AG09319 (cell line): ENCODE results near the gene PRR15.

Experiments used
- DNase-seq: peaks from one replicate; pipeline ENCODE4 v3.0.0-alpha.2; 2010; ENCODE audit warnings: low read depth; ENCODE audit errors: extremely low read depth
- TF ChIP-seq, protein P1 (sequence below): IDR thresholded peaks from 2 replicates; pipeline ENCODE4 v1.5.1; 2011; ENCODE audit warnings: low read depth, mild to moderate bottlenecking, inconsistent platforms, low read length, moderate library complexity

PRR15 gene

DNA sequence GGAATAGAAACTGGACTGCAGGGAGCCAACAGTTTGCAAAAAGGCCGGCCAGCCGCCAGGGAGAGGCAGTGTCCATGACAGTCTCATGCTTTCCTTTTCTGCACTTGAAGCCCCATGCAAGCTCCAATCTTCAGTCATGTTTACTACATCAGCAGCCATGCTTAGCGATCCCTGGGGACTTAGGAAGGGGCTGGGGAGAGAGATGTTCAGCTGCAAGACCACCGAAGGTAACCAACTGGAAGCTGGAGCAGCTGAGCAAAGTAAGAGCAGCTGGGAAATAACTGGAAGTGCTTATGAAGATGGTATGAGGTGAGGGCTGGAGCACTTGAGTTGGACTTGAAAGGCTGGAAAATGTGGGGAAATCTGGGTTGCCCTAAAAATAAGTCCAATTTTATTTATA is 37.0 kb downstream of the PRR15 start:
- DNase-seq: no peak
- TF ChIP-seq, protein P1, sequence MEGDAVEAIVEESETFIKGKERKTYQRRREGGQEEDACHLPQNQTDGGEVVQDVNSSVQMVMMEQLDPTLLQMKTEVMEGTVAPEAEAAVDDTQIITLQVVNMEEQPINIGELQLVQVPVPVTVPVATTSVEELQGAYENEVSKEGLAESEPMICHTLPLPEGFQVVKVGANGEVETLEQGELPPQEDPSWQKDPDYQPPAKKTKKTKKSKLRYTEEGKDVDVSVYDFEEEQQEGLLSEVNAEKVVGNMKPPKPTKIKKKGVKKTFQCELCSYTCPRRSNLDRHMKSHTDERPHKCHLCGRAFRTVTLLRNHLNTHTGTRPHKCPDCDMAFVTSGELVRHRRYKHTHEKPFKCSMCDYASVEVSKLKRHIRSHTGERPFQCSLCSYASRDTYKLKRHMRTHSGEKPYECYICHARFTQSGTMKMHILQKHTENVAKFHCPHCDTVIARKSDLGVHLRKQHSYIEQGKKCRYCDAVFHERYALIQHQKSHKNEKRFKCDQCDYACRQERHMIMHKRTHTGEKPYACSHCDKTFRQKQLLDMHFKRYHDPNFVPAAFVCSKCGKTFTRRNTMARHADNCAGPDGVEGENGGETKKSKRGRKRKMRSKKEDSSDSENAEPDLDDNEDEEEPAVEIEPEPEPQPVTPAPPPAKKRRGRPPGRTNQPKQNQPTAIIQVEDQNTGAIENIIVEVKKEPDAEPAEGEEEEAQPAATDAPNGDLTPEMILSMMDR: no peak

DNA sequence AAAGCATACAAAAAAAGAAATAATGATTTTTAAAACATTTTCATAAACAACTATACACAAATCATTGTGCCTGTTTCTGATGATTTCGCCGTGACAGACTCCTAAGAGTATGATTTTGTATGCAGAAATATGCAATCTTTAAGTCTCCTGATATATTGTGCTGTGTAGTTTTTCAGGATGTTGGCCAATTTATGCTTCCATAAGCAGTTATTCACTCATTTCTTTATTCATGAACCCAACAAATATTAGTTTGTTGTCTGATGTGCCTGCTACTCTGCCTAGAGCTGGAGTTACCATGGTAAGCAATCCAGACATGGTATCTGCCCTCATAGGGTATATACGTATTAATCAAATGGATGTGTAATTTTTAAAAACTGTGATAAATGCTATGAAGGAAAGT is 40.4 kb downstream of the PRR15 start:
- DNase-seq: no peak
- TF ChIP-seq, protein P1: no peak

DNA sequence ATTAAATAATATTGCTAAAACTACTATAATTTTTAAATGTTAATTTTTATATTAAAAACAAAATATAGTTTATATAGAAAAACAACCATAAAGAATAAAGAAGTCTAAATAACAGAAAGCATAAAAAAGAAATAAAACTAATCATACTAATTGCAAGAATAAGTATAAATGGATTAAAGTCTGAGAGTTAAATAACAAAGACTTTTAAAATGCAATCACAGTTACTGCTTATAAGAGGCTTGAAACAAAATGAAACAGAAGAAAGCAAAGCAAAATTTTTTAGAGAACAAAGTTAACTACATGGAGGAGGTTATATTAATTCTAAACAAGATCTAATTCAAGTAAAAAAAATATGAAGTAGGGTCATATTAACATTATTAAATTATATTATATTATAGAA is 41.1 kb downstream of the PRR15 start:
- TF ChIP-seq, protein P1: no peak

DNA sequence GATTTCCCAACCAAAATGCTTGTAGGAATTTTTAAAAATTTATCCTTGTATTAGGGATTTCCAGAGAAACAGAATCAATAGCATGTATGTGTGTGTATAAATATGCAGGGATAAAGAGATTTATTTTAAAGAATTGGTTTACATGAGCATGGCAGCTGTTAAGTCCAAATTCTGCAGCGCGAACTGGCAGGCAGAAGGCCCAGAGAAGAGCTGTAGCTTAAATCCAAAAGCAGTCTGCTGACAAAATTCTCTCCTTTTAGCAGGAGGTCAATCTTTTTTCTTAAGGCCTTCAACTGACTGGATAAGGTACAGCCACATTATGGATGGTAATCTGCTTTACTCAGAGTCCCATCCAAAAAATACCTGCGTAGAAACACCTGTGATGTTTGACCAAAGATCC is 42.0 kb downstream of the PRR15 start:
- TF ChIP-seq, protein P1: no peak
- no peak for DNase-seq

More for the DNA sequence above, 41.1 kb downstream of the PRR15 start:
- no peak for DNase-seq

DNA sequence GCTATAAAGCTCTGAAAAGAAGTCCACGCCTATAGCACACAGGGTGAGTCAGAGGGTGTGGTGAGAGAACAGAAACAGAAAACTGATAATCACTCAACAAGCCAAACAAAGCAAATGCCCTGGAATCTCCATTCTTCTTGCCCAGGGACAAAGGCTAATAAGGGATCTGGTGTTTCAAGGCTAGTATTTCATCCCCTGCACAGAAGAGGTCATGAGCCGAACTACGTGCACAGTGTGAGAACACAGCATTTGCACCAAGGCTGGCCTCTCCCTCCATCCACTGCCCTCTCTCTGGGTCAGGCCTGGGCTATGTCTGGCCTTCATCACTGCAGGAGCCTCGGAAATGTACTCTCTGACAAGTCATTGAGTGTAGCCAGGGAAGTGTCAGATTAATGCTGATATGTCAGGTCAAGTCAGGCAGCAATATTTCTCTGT is 42.7 kb downstream of the PRR15 start:
- TF ChIP-seq, protein P1: no peak
- no peak for DNase-seq

DNA sequence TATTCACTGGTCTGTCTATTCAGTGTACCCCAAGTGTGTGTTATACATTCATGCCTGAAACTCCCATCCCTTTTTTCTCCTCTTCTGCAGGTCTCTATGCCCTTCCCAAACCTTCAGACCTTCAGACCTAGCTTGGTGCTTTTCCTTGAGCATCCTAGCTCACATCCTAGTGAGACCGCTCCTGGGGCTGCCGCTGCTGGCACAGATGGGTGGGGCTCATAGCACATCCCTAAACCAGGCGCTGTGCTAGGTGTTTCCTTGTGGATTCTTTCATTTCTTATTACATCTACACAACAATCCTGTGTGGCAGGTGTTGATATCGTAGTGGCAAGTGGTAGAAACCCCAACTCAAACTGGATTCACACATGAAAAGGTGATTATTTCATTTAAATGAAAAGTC is 43.2 kb downstream of the PRR15 start:
- TF ChIP-seq, protein P1: no peak
- no peak for DNase-seq

GRCh38 chr7:29607259-29607658 is 43.6 kb downstream of the PRR15 start:
- TF ChIP-seq, protein P1: no peak

More at GRCh38 chr7:29607259-29607658, 43.6 kb downstream of the PRR15 start:
- DNase-seq: no peak
